Endodermal cell (in vitro differentiated cells): ENCODE data around the gene GHRL. TPM values are rescaled to one million over a fixed set of nuclear protein-coding genes. Genes with fewer than 3 reads are reported as not detected.

Experiments used
- DNase-seq: peaks from one replicate; pipeline ENCODE4 v3.0.0-alpha.2; 2017
- H3K27ac ChIP-seq: 2 replicates; pipeline ENCODE4 v1.5.1; 2013; ENCODE audit warnings: mild to moderate bottlenecking, low read depth, low read length, moderate library complexity
- H3K27me3 ChIP-seq: 2 replicates; pipeline ENCODE4 v1.6.1; 2013; ENCODE audit warnings: mild to moderate bottlenecking, low read length, moderate library complexity; ENCODE audit not compliant: insufficient read depth, control insufficient read depth, poor library complexity, severe bottlenecking
- H3K36me3 ChIP-seq: 2 replicates; pipeline ENCODE4 v1.7.0; 2013; ENCODE audit warnings: mild to moderate bottlenecking, low read length, moderate library complexity; ENCODE audit not compliant: control insufficient read depth, insufficient read depth
- H3K4me1 ChIP-seq: one replicate; pipeline ENCODE4 v1.7.0; 2013; ENCODE audit warnings: low read length; ENCODE audit not compliant: control insufficient read depth, insufficient read depth
- H3K4me3 ChIP-seq: 2 replicates; pipeline ENCODE4 v1.5.1; 2013; ENCODE audit warnings: mild to moderate bottlenecking, low read length, moderate library complexity
- H3K9ac ChIP-seq: 2 replicates; pipeline ENCODE4 v1.6.1; 2013; ENCODE audit warnings: mild to moderate bottlenecking, low read length, moderate library complexity; ENCODE audit not compliant: poor library complexity, severe bottlenecking; ENCODE audit errors: extremely low read depth
- H3K9me3 ChIP-seq: 2 replicates; pipeline ENCODE4 v1.6.1; 2013; ENCODE audit warnings: mild to moderate bottlenecking, low read length, moderate library complexity; ENCODE audit not compliant: control insufficient read depth
- H3K27ac Mint-ChIP-seq: 2 replicates; pipeline ENCODE4 v1.8.0; 2020; ENCODE audit warnings: mixed read lengths
- H3K27me3 Mint-ChIP-seq: 2 replicates; pipeline ENCODE4 v1.8.0; 2021; ENCODE audit warnings: mild to moderate bottlenecking, mixed read lengths; ENCODE audit not compliant: insufficient read depth
- H3K36me3 Mint-ChIP-seq: 2 replicates; pipeline ENCODE4 v1.8.0; 2020; ENCODE audit warnings: low read depth, mixed read lengths
- H3K4me1 Mint-ChIP-seq: 2 replicates; pipeline ENCODE4 v1.8.0; 2020; ENCODE audit warnings: mixed read lengths
- H3K4me3 Mint-ChIP-seq: 2 replicates; pipeline ENCODE4 v1.8.0; 2020; ENCODE audit warnings: mild to moderate bottlenecking, moderate library complexity, mixed read lengths
- H3K9me3 Mint-ChIP-seq: 2 replicates; pipeline ENCODE4 v1.8.0; 2020; ENCODE audit warnings: mild to moderate bottlenecking, mixed read lengths
- WGBS, 2 experiments: methylation state at CpG; one replicate each; pipeline versions ENCODE4 v1.1.5 to v1.1.7; 2013; ENCODE audit warnings: missing lambda C conversion rate in 2 of 2, mixed read lengths in 1 of 2; ENCODE audit not compliant: insufficient coverage in 1 of 2, insufficient read length in 1 of 2; 5-methylcytosine and 5-hydroxymethylcytosine counted together
- total RNA-seq, 2 donors: library from RNA; stranded (reverse); fragmentation: NEBNext Ultra II Directional in 1 of 2; extraction: Animal tissue kit (Norgen Biotek cat#: 25700) in 1 of 2; gene quantifications; 2 replicates in 1 of 2; 3 replicates in 1 of 2; pipeline ENCODE4 v1.2.1, GENCODE V29; 2021
- TF ChIP-seq, protein P1 (sequence below): fragments of 200-600 bp; sonication (generic); conservative IDR thresholded peaks from 2 replicates; pipeline ENCODE4 v1.5.0; 2021; ENCODE audit warnings: antibody characterized with exemption, mild to moderate bottlenecking

Gene GHRL
- total RNA-seq, 2 donors from 2014 or later = not detected

DNA sequence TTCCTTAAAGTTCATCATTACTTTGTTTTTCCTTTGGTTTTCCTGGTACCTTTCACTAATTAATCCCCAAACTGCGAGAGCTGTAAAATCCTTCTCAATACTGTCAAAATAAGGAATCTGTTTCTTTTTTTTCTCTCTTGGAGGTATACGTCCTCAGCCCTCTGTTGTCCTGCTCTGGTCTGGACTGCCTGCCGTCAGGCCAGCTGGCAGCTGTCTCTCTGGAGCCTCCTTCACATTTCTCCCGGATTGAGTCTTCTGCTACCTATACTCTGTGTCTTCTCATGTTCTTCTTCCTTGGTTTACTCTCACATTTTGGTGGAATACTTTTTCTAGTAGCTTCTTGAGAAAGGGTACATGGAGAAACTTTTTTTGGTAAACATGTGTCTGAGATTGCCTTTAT is 30.7 kb downstream of the GHRL start:
- H3K4me1 ChIP-seq = no peaks in the 10 kb centered on the region
- Mint-ChIP-seq H3K36me3 (peaks cover 53% of the 10 kb centered on the region), H3K27ac (no peak overlapping the region), H3K4me1 (peaks cover 9% of the 10 kb centered on the region), H3K9me3 (no peaks in the 10 kb centered on the region), H3K4me3 (no peak overlapping the region), H3K27me3 (no peaks in the 10 kb centered on the region)
- H3K9ac ChIP-seq = no peak overlapping the region
- no peak overlapping the region for H3K4me3 ChIP-seq
- no peak overlapping the region for H3K27ac ChIP-seq
- H3K27me3 ChIP-seq = no peaks in the 10 kb centered on the region
- TF ChIP-seq, protein P1, sequence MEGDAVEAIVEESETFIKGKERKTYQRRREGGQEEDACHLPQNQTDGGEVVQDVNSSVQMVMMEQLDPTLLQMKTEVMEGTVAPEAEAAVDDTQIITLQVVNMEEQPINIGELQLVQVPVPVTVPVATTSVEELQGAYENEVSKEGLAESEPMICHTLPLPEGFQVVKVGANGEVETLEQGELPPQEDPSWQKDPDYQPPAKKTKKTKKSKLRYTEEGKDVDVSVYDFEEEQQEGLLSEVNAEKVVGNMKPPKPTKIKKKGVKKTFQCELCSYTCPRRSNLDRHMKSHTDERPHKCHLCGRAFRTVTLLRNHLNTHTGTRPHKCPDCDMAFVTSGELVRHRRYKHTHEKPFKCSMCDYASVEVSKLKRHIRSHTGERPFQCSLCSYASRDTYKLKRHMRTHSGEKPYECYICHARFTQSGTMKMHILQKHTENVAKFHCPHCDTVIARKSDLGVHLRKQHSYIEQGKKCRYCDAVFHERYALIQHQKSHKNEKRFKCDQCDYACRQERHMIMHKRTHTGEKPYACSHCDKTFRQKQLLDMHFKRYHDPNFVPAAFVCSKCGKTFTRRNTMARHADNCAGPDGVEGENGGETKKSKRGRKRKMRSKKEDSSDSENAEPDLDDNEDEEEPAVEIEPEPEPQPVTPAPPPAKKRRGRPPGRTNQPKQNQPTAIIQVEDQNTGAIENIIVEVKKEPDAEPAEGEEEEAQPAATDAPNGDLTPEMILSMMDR = no peak
- H3K36me3 ChIP-seq = peaks cover 50% of the 10 kb centered on the region
- 89 to 94% methylated on average over 3 to 4 of the region's 4 CpGs for WGBS, 2 experiments
- H3K9me3 ChIP-seq = no peaks in the 10 kb centered on the region
- DNase-seq = no peak

DNA sequence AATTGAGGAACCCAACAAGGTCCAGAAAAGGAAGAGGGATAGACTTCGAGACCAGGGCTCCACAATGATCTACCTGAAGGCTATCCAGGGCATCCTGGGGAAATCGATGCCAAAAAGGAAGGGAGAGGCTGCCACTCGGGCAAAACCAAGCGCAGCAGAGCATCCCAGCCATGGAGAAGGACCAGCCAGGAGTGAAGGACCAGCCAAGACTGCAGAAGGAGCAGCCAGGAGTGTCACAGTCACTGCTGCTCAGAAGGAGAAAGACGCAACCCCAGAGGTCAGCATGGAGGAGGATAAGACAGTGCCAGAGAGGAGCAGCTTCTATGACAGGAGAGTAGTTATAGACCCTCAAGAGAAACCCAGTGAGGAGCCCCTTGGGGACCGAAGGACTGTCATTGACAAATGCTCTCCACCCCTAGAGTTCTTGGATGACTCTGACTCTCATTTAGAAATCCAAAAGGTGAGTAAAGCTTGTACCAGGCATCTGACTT is 32.5 kb downstream of the GHRL start:
- no peaks in the 10 kb centered on the region for H3K4me1 ChIP-seq
- no peak for DNase-seq
- Mint-ChIP-seq H3K36me3 (peaks cover 58% of the 10 kb centered on the region), H3K4me1 (peaks cover 9% of the 10 kb centered on the region), H3K27me3 (no peaks in the 10 kb centered on the region), H3K4me3 (no peak overlapping the region), H3K9me3 (no peaks in the 10 kb centered on the region), H3K27ac (no peak overlapping the region)
- H3K9me3 ChIP-seq = no peaks in the 10 kb centered on the region
- TF ChIP-seq, protein P1 = no peak
- peaks cover 45% of the 10 kb centered on the region for H3K36me3 ChIP-seq
- H3K4me3 ChIP-seq = no peak overlapping the region
- no peaks in the 10 kb centered on the region for H3K27me3 ChIP-seq
- no peak overlapping the region for H3K9ac ChIP-seq
- WGBS, 2 experiments = 94 to 95% methylated on average over 5 to 6 of the region's 6 CpGs
- H3K27ac ChIP-seq = no peak overlapping the region

DNA sequence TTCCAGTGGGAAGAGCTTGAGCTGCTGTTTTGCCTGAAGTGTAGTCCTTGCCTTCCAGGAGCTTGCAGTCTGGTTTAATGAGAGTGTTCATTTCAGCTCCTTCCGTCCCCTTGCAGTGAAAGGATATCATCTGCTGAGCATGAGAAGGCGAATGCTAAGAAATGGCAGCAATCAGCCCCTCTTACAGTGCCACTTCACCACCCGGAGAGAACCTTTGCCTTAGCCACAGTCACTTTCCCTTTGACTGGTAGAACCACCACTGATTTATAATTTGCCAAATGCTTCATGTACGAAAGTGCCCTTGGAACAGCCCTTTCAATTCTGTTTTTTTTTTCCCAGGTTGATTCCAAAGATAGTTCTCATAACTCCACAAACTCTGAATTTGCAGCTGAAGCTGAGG is 32.9 kb downstream of the GHRL start:
- H3K4me1 ChIP-seq = no peaks in the 10 kb centered on the region
- Mint-ChIP-seq H3K4me1 (peaks cover 9% of the 10 kb centered on the region), H3K36me3 (peaks cover 58% of the 10 kb centered on the region), H3K9me3 (no peaks in the 10 kb centered on the region), H3K4me3 (no peak overlapping the region), H3K27me3 (no peaks in the 10 kb centered on the region), H3K27ac (no peak overlapping the region)
- no peak overlapping the region for H3K9ac ChIP-seq
- WGBS, 2 experiments = 92 to 97% methylated on average over 4 of the region's 4 CpGs
- H3K27ac ChIP-seq = no peak overlapping the region
- H3K9me3 ChIP-seq = no peaks in the 10 kb centered on the region
- H3K4me3 ChIP-seq = no peak overlapping the region
- peaks cover 44% of the 10 kb centered on the region for H3K36me3 ChIP-seq
- no peak for DNase-seq
- no peaks in the 10 kb centered on the region for H3K27me3 ChIP-seq
- TF ChIP-seq, protein P1 = no peak
